Stimulated activated CD8-positive, alpha-beta memory T cell treated with anti-CD3 and anti-CD28 coated beads, Interleukin-12 subunit alpha, Interleukin-12 subunit beta, amount 100 ng/mL, for 4 hours (primary cell): ENCODE measurements around the gene PIM3.
A peak's percentile ranks its signal among the peaks of the same experiment; 100 is the strongest.

Experiments used
- DNase-seq: peaks from one replicate; pipeline ENCODE4 v3.0.0-alpha.2; 2020; ENCODE audit warnings: low read depth

Gene PIM3

DNA sequence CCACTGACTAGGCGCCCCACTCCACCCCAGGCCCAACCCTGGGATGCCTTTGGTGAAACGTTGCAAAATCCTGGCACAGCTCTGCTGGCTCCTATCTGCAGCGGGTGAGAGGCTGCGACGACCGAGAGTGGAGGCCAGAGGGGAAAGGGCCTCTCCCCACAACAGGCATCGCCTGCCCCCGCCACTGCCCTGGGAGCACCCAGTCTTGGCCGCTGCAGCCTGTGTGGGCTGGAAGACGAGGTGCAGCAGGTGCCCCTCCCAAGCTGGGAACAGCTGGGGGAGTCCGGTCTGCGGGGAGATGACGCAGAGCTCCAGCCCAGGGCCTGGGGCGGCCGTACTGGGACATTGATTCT, 4.2 kb upstream of the PIM3 start:
- DNase-seq, result no peak

DNA sequence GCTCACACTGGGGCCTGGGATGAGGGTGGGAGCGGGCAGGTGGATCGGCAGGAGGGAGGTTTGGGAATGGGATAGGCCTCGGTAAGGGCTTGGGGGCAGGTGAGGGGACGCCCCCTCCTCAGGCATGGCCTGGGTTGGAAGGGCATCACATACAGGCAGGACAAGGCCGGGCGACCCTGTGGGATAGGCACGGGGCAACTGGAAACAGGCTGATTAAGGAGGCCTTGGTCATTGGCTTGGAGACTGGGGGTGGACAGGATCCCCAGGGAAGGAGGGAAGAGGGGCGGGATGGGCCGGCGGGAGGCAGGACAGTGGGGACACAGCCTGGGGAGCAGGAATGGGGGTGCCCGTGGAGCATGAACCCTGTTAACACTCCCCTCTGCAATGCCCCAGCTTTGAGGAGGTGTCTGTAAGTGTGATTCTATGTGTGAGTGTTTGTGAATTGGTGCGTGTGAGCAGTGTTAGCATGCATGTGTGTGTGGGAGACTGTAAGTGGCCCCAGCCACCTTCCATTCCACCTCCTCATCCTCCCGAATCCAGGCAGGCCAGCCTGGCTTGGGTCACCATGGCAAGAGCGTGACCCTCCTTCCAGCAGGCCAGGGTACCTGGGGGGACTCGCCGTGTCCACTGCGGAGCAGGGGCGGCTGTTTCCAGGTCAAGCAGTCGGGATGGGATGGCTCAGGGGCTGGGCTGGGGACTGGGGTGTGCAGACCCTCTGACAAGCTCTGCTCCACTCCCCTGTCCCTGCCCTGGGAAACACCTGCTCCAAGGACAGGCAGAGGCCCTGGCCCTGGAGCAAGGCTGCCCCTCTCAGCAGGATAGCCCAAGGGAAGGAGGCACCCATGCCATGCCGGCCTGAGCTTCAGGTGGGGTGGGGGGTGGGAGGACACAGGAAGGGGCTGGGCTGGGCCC, 3.4 kb upstream of the PIM3 start:
- DNase-seq, result no peak

DNA sequence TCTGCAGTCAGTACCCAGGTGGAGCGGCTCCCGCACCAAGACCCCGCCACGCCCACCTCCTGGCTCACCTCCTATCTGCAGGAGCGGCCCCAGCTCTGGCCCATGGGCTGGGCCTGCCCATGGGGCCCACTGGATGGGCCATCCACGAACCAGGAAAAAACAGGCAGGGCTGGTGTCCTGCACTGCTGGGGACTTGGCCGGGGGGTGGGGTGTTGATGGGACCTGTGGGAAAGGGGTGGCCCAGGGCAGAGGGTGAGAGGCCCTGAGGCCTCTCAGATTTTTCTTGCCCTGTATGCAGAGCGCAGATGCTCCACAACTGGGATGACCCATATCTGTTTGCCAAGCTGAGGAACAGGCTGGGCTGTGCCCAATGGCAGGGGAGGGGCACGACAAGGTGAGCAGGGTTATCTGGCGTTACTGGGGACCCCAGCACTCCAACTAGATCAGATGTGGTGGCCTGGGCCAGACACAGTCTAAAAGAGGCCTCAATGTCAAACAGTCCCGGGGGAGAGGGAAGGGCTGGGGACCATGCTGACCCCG, 2.7 kb upstream of the PIM3 start:
- DNase-seq, result no peak

DNA sequence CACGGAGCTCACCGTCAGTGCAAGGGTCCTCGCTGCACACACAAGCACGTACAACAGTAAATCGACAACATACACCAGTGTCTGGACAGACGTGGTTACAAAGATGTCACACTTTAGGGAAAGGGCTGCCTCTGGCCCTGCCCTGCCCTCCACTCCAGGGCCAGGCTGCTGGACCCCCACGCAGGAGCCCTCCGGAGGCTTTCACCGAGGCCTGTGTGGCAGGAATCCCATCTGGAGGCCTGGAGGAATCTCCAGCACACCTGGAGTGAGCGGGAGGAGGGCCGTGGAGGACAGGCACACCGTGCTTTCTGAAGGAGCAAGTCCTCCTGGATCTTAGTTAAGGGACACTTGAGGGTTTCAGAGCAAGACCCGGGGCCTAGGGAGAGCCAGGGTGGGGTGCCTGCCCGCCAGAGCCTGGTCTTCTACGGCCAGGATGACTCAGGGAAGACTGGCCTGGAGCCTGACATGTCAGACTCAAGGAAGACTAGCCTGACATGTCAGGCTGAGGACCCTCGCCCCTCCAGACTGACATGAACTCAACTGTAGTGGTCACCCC, 2.1 kb upstream of the PIM3 start:
- no peak for DNase-seq

DNA sequence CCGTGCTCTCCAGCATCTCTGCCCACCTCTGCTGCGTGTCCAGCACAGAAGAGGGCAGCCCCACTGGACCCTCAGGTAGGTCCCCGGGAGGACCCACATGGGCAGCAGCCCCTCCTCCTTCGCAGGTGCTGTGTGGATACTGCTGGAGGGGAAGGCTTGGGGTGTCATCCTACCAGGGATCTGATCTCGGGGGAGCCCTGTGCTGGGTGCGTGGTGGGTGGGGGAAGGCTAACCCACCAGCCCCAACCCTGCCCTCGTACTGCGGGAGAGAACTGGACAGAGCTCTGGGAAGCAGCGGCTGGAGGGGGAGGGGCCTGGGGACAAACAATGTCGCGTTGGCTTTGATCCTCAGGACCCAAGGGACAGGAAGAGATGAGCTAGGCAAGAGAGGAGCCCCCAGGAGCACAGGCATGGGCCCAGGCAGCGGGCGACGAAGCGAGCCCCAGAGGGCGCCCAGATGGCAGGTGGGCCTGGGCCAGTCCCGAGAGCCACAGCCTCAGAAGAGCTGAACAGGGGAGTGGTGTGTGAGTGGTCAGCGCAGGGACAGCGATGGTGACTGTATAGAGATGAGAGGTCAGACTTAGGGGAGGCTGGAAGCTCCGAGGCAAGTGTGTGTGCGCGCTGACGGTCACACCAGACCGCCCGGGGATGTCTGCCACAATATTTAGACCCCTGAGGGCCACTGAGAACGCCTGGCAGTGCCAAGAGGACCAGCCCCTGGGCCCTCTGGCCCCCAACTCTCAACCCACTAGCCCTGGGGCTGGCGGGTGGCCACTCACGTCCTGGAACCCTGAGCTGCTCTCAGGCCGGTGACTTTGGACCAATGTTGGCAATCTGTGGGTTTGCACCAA, 1.4 kb upstream of the PIM3 start:
- no peak for DNase-seq

DNA sequence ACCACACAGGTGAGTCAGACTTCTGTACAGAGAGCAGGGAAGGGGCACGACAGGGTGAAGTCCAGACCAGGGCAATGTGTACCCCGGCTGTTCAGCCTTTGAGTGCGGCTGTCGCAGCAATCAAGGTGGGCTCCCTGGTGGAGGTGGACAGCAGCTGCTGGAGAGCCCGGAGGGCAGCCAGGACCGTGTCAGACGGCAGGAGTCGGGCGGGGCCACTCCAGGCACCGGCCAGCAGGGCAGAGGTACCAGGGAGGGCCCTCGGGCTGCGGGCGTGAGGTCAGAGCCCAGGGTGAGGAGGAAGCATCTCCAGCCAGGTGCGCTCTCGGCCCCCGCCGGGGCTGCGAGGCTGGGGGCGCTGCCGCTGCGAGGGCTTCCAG, 802 bp upstream of the PIM3 start:
- DNase-seq, result no peak

DNA sequence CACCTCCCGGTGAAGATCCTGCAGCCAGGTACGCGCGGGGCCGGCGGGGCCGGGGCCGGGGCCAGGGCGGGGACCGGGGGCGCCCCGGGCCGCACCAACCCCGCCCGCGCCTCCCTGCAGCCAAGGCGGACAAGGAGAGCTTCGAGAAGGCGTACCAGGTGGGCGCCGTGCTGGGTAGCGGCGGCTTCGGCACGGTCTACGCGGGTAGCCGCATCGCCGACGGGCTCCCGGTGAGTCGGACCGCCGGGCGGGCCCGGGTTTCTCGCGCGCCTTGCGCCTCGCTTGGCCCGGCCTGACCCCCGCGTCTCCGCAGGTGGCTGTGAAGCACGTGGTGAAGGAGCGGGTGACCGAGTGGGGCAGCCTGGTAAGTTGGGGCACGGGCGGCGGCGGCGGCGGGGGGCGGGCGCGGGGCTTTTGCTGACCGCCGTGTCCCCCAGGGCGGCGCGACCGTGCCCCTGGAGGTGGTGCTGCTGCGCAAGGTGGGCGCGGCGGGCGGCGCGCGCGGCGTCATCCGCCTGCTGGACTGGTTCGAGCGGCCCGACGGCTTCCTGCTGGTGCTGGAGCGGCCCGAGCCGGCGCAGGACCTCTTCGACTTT, 531 bp downstream of the PIM3 start:
- DNase-seq, result no peak

DNA sequence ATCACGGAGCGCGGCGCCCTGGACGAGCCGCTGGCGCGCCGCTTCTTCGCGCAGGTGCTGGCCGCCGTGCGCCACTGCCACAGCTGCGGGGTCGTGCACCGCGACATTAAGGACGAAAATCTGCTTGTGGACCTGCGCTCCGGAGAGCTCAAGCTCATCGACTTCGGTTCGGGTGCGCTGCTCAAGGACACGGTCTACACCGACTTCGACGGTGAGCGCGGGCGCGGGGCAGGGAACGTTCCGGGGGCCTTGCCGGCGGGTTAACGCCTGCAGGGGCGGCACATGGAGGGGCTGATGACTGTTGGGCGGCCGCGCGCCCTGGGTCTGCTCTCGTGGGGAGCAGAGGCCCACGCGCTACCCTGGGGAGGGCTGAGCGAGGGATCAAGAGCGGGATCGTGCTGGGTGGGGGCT, 1.0 kb downstream of the PIM3 start:
- no peak for DNase-seq

DNA sequence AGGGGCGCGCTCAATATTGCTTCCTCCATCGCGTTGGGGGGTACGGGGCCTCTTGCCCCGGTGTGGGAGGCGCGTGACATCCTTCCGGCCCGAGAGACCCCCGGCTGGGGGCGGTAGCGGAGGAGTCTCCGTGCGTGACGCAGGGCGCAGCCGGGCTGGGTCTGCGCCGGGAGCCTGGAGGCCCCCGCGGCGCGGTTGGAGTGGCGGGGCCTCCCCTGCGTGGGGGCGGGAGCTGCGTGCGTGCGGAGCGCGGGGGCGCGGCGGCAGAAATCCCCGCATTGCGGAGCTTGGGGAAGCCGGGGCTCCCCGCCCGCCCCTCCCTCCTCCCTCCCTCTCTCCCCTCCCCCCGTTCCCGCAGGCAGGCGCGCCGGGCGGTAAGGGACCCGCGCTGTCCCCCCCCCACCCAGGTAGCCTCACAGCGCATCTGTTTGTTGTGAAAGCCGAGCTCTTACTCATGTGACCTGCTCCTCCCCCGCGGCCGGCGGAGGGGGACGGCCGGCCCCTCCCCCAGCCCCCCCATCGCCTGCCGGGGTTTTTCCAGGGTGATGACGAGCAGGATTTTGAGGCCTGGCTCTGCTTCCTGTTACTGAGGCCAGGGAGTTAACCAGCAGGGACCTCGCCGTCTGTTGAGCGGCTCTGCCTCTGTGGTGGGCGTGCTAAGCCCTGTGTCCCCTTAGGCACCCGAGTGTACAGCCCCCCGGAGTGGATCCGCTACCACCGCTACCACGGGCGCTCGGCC, 1.6 kb downstream of the PIM3 start:
- DNase-seq, result peak; percentile 85

DNA sequence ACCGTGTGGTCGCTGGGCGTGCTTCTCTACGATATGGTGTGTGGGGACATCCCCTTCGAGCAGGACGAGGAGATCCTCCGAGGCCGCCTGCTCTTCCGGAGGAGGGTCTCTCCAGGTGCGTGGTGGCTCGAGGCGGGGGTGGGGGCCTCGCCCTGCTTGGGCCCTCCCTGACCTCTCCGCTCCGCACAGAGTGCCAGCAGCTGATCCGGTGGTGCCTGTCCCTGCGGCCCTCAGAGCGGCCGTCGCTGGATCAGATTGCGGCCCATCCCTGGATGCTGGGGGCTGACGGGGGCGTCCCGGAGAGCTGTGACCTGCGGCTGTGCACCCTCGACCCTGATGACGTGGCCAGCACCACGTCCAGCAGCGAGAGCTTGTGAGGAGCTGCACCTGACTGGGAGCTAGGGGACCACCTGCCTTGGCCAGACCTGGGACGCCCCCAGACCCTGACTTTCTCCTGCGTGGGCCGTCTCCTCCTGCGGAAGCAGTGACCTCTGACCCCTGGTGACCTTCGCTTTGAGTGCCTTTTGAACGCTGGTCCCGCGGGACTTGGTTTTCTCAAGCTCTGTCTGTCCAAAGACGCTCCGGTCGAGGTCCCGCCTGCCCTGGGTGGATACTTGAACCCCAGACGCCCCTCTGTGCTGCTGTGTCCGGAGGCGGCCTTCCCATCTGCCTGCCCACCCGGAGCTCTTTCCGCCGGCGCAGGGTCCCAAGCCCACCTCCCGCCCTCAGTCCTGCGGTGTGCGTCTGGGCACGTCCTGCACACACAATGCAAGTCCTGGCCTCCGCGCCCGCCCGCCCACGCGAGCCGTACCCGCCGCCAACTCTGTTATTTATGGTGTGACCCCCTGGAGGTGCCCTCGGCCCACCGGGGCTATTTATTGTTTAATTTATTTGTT, 2.4 kb downstream of the PIM3 start:
- DNase-seq, result no peak

DNA sequence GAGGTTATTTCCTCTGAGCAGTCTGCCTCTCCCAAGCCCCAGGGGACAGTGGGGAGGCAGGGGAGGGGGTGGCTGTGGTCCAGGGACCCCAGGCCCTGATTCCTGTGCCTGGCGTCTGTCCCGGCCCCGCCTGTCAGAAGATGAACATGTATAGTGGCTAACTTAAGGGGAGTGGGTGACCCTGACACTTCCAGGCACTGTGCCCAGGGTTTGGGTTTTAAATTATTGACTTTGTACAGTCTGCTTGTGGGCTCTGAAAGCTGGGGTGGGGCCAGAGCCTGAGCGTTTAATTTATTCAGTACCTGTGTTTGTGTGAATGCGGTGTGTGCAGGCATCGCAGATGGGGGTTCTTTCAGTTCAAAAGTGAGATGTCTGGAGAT, 3.1 kb downstream of the PIM3 start:
- no peak for DNase-seq

DNA sequence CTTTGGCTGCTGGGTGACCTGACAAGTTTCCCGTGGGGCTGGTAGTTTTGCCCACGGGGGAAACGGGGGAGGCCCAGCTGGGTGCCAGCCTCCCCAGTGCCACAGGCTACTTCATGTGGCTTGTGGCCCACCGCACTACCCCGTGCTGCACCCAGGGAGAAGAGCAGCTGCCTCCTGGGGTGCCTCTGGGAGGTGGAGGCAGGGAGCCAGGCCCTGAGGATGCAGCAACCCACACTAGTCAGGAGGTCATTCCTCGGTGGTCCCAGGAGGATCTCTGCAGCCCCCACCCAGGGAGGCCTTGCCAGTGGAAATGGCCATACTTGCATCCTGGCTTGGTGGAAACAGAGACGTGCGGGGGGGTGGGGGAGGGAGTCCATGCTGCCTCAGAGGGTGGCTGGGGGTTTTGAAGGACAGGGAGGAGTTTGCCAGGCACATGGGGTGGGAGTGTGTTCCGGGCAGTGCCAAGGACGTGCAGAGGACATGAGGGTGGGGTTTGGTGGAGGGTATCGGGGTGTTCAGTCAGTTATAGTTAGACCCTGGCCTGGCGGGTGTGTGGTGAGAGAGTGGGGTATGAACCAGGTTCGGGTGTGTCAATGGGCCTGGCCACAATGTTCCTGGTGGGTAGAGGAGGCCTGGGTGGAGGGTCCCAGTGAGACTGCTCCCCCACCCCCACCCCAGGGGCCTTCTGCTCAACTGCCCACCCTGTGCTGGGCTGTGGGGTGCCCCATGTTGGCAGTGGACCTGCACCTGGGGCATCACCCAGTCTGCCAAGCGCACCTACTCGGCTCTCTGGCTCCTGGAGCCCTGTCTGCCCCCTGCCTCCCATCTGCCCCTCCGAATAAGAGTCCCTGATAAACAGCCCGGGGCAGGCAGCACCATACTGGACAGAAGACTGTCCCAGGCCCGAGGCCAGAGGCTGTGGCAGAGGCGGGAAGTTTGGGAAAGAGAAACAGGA, 3.8 kb downstream of the PIM3 start:
- peak; percentile 5 for DNase-seq

DNA sequence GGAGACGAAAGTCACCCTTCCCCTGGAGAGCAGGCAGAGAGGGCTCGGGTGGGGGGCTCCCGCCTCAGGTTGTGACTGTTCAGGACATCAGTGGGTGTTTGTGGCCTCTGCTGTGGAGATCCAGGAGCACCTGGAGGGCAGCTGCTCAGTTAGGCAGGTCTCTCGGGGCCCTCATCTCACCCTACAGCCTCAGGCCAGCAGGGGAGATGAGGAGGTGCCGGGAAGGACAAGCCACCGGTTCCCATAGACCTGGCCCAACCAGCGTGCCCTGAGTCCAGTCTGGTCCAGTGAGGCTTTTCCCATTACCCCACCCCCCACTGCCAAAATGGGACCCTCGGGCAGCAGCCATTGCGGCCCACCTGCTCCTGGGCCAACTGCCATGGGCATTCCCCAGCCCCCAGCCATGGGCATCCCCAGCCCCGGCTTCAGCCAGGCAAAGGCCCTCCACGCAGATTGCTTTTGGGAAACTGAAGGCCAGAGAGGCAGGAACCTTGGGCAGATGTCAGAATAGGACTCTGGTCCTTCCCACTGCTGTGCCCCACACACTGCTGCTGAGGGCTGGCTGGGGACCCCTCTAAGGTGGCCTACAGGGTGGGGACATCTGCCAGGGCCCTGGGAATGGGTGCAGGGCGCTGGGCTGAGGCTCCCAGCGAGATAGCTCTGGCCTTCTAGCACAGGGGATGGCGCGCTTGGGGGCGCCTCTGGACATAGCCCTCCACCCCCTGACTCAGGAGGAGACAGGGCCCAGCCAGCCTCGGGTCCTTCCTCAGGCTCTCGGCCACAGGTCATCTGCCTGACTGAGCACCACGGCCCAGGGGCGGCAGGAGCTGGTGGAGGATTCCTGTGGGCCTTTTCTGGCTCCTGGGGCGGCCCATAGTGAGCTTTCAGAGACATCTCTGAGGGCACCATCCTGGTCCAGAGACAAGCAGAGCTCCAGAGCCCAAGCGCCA, 4.8 kb downstream of the PIM3 start:
- DNase-seq, result peak; percentile 8

DNA sequence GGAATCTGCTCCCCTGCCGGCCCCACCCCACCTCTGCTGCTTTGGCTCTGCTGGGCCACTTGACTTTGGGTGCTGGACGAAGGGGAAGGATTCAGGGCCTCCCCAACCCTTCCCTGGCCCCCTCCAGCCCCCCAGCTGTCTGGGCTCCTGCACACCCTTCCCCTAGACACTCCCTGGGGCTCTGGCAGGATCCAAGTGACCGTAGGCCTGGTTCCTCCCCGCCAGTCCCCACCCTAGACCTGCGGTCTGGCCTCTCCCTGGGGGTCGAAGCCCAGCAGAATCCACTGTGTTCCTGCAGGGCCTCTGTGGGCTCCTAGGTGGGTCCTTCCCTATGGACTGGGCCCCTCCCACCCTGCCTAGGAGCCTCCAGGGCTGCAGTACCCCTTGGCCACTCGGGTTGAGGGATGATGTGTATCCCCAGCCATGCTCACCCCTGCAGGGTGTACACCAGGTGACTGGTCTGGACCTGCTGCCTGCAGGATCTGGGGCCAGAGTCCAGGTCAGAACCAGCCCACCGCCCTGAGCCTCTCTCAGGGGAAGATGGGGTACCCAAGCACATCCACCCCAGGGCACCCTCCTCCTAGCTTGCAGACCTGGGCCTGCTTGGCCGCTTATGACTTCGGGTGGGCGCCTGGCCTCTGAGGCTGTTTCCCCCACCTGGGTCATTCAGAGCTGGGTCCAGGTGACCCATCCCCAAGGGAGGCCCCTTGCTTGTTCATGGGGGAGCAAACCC, 5.6 kb downstream of the PIM3 start:
- DNase-seq, result no peak

DNA sequence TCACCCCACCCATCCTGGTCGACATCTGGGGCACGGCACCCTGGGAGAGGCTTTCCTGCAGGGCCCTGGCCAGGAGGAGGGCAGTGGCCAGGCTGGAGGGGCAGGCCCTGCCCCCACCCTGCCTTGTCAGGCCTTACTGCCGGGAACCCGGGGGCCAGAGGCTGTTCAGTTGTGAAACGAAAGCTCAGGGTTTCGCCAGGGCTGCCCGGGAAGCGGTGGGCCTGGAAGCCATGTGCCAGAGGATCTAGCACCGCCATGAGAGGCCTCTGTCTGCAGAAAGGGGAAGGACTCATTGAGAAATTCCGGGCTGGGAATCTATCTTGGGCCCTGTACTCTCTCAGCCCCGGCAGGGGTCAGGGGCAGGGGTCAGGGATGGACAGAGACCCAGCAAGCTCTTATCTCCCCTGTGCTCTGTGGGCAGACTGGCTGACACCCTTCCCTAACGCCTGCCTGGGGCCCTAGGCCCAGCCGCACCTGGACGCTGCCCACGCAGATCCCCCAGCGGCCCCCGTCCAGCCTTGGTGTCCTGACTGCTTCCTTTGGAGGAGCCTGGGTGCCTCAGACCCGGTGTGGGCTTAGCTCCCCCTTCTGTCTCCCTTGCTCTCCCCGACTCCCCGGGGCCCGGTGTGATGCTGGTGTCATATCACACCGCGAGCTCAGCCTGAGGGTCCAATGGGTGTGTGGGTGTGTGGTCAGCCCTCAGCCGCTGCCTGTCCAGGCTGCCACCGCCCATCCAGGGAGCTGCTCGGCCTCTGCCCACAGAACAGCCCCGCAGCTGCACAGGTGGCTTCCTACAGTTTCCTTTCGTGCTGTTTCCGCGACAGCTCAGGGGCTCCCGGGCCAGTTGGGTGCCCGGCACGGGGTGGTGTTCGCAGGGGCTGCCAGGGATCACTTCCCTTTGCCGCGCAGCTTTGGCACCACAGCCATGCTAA, 6.5 kb downstream of the PIM3 start:
- DNase-seq, result no peak

DNA sequence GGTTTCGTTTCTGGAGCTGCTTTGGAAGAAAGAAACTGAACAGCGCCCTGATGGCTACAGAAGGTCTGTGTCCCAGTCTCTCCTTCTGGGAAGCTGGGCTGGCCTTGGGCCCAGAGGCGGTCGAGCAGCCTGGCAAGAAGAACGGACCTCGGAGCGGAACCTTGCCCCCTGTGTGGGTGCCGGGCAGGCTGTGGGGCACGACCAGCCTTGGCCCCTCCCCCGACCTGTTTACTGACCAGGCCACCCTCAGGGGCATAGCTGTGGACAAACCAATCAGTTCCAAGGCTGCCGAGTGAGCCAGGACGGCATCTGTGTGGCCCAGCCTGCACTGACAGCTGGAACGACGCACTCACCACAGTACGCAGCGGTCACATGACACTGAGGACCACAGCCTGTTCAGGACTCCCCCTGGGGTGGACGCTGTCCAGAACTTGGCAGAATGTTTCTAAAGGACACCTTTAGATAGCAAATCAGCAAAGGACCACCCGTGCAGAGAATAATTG, 7.2 kb downstream of the PIM3 start:
- DNase-seq, result no peak
